H1 (cell line): ENCODE data around the gene USP13.

Experiments used
- BACH1 ChIP-seq: IDR thresholded peaks from 2 replicates; pipeline ENCODE4 v1.6.1; 2012; ENCODE audit warnings: low read length, improper control_type of control experiment
- CREB1 ChIP-seq: IDR thresholded peaks from 2 replicates; pipeline ENCODE4 v1.6.1; 2012; ENCODE audit warnings: inconsistent platforms
- EZH2 ChIP-seq: fragments of 200-600 bp; sonication (generic); IDR thresholded peaks from 2 replicates; pipeline ENCODE4 v1.7.1; 2012; ENCODE audit warnings: low read depth, mild to moderate bottlenecking, moderate library complexity, low read length, inconsistent platforms; ENCODE audit not compliant: severe bottlenecking
- GABPA ChIP-seq: IDR thresholded peaks from 2 replicates; pipeline ENCODE4 v1.6.1; 2011; ENCODE audit warnings: mild to moderate bottlenecking, low read length, moderate library complexity, borderline replicate concordance; ENCODE audit not compliant: insufficient read depth
- GTF2F1 ChIP-seq: IDR thresholded peaks from 2 replicates; pipeline ENCODE4 v1.6.1; 2012; ENCODE audit warnings: low read depth, low read length, improper control_type of control experiment, borderline replicate concordance
- JUN ChIP-seq: IDR thresholded peaks from 2 replicates; pipeline ENCODE4 v1.6.1; 2011; ENCODE audit warnings: low read depth, mild to moderate bottlenecking, improper control_type of control experiment, low read length
- POLR2A ChIP-seq, 2 experiments: IDR thresholded peaks; 1 replicate in 1 of 2; 2 replicates in 1 of 2; pipeline ENCODE4 v1.6.1; 2011; ENCODE audit warnings: low read depth in 2 of 2, low read length in 2 of 2, mild to moderate bottlenecking in 2 of 2; ENCODE audit errors: control extremely low read depth in 1 of 2
- POLR2AphosphoS5 ChIP-seq: IDR thresholded peaks from 2 replicates; pipeline ENCODE4 v1.6.1; 2011; ENCODE audit warnings: low read depth, low read length
- RAD21 ChIP-seq, 2 experiments: IDR thresholded peaks in 1 of 2; conservative IDR thresholded peaks in 1 of 2; 2 replicates each; pipeline ENCODE4 v1.6.1; 2011; ENCODE audit warnings: low read depth in 2 of 2, low read length in 2 of 2, improper control_type of control experiment in 1 of 2, inconsistent platforms in 1 of 2, mild to moderate bottlenecking in 1 of 2, moderate library complexity in 1 of 2
- RFX5 ChIP-seq: IDR thresholded peaks from 2 replicates; pipeline ENCODE4 v1.6.1; 2011; ENCODE audit warnings: low read depth, low read length, improper control_type of control experiment, borderline replicate concordance
- YY1 ChIP-seq: IDR thresholded peaks from 2 replicates; pipeline ENCODE4 v1.6.1; 2011; ENCODE audit warnings: low read depth, mild to moderate bottlenecking, low read length
- TF ChIP-seq, protein P1 (sequence below): IDR thresholded peaks from 2 replicates; pipeline ENCODE4 v1.6.1; 2012; ENCODE audit warnings: inconsistent platforms
- TF ChIP-seq, protein P2 (sequence below), 3 experiments: IDR thresholded peaks; 1 replicate in 2 of 3; 2 replicates in 1 of 3; pipeline versions ENCODE4 v1.5.1 to v1.6.1; 2011; ENCODE audit warnings: low read length in 3 of 3, mild to moderate bottlenecking in 3 of 3, inconsistent platforms in 2 of 3, low read depth in 1 of 3, moderate library complexity in 1 of 3; ENCODE audit not compliant: insufficient read depth in 1 of 3; ENCODE audit errors: control extremely low read depth in 1 of 3

DNA sequence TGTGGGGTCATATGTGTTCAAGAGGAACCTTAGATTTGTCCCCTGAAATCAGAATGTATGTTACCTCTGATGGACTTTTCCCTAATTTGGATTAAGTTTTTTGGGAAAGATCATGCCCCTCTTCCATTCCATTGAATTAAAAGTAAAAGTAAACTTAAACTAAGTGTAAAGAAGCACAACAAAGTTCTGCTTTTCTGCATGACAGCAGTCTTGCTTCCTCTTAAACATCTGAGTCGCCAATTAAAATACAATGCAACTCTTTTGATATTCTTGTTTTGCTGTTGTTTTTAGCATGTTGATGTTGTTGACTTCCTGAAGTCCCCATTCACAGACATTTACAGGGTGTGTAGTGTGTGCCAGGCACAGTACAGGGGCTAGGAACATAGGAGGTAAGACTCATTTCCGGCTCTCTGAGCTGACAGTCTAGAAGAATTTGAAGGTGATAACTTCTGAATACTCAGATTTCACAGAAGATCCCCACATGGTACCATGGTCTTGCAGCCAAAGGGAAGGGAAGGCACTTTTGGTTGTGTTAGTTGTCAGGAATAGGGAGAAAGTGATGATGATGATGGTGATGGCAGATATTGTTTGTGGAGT, 45.0 kb downstream of the USP13 start:
- no peak for TF ChIP-seq BACH1
- TF ChIP-seq POLR2A (IDR thresholded peaks at IDR 0.05; ENCODE audit: control extremely low read depth in 1 of 2, low read depth in 2 of 2, low read length in 2 of 2): no peak
- TF ChIP-seq, protein P1, sequence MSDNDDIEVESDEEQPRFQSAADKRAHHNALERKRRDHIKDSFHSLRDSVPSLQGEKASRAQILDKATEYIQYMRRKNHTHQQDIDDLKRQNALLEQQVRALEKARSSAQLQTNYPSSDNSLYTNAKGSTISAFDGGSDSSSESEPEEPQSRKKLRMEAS: no peak
- TF ChIP-seq, protein P2, sequence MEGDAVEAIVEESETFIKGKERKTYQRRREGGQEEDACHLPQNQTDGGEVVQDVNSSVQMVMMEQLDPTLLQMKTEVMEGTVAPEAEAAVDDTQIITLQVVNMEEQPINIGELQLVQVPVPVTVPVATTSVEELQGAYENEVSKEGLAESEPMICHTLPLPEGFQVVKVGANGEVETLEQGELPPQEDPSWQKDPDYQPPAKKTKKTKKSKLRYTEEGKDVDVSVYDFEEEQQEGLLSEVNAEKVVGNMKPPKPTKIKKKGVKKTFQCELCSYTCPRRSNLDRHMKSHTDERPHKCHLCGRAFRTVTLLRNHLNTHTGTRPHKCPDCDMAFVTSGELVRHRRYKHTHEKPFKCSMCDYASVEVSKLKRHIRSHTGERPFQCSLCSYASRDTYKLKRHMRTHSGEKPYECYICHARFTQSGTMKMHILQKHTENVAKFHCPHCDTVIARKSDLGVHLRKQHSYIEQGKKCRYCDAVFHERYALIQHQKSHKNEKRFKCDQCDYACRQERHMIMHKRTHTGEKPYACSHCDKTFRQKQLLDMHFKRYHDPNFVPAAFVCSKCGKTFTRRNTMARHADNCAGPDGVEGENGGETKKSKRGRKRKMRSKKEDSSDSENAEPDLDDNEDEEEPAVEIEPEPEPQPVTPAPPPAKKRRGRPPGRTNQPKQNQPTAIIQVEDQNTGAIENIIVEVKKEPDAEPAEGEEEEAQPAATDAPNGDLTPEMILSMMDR (IDR thresholded peaks at IDR 0.05; ENCODE audit: control extremely low read depth in 1 of 3, insufficient read depth in 1 of 3, low read depth in 1 of 3, low read length in 3 of 3): no peak
- no peak for TF ChIP-seq GABPA
- no peak for TF ChIP-seq RAD21 (IDR thresholded peaks at IDR 0.05 in 1 of 2, conservative IDR thresholded peaks at IDR 0.05 in 1 of 2; ENCODE audit: low read depth in 2 of 2, low read length in 2 of 2)
- no peak for TF ChIP-seq RFX5
- no peak for TF ChIP-seq GTF2F1
- TF ChIP-seq JUN: no peak
- TF ChIP-seq EZH2: no peak
- TF ChIP-seq YY1: no peak
- no peak for TF ChIP-seq CREB1
- no peak for TF ChIP-seq POLR2AphosphoS5
